ENCODE data around the gene GSS.

DNA sequence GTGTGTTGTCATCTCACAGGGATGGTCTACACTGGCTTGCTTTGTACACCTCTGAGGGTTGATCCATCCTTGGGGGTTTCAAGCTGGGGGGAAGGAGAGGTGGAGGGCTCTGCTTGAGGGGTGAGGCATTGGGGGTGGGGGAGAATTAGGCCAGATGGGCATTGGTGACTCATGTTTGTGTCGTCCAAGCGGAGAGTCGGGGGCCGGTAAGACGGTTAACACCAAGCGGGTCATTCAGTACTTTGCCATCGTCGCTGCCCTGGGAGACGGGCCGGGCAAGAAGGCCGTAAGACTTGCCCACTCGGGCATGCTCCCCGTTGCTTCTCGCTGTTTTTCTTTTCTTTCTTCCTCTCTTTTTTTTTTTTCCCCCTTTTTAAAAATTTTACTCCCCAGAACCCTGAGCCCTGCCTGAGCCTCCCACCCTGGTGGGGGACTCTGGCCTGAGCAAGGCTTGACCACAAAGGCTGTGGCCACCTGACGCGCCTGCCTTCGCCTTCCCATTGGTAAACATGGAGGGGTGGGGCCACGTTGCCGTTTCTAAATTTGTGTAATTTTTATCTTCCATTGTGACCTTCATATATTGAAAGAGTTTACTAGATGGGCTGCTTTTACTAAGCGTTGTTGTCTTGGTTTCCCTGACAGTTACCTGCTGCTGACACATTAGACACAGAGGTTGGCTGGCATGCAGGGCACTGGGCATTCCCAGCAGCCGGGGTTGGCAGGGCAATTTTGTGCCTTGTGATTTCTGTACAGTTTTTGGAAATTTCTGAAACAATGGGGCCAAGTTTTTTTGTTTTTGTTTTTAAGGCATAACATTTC lies 26.9 kb upstream of the GSS start:
- TF ChIP-seq, protein P1, sequence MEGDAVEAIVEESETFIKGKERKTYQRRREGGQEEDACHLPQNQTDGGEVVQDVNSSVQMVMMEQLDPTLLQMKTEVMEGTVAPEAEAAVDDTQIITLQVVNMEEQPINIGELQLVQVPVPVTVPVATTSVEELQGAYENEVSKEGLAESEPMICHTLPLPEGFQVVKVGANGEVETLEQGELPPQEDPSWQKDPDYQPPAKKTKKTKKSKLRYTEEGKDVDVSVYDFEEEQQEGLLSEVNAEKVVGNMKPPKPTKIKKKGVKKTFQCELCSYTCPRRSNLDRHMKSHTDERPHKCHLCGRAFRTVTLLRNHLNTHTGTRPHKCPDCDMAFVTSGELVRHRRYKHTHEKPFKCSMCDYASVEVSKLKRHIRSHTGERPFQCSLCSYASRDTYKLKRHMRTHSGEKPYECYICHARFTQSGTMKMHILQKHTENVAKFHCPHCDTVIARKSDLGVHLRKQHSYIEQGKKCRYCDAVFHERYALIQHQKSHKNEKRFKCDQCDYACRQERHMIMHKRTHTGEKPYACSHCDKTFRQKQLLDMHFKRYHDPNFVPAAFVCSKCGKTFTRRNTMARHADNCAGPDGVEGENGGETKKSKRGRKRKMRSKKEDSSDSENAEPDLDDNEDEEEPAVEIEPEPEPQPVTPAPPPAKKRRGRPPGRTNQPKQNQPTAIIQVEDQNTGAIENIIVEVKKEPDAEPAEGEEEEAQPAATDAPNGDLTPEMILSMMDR (IDR thresholded peaks at IDR 0.05; ENCODE audit: extremely low read depth in 1 of 2, insufficient read depth in 1 of 2, low read depth in 1 of 2, low read length in 2 of 2): no peak
- TF ChIP-seq POLR2A (IDR thresholded peaks at IDR 0.05; ENCODE audit: low read depth, low read length) (no peak), POLR2AphosphoS5 (IDR thresholded peaks at IDR 0.05; ENCODE audit: insufficient read depth, low read depth, low read length) (no peak), GATA2 (IDR thresholded peaks at IDR 0.05; ENCODE audit: insufficient read depth, insufficient read length, low read depth, low read length) (no peak)

Data from endothelial cell of umbilical vein (primary cell).